GM19351 (cell line): ENCODE results near the gene NRF1.
"Not testable (repeated sequence)": the region's sequence is repeated elsewhere in the genome, so short reads cannot be mapped to it uniquely, and the experiment has no call there.

ENCODE experiments used
- ATAC-seq: cut with Tn5 transposase; IDR thresholded peaks from one replicate; pipeline ENCODE4 v1.9.1; 2021; ENCODE audit warnings: mild to moderate bottlenecking, moderate library complexity; ENCODE audit not compliant: unreplicated experiment

Gene NRF1

DNA sequence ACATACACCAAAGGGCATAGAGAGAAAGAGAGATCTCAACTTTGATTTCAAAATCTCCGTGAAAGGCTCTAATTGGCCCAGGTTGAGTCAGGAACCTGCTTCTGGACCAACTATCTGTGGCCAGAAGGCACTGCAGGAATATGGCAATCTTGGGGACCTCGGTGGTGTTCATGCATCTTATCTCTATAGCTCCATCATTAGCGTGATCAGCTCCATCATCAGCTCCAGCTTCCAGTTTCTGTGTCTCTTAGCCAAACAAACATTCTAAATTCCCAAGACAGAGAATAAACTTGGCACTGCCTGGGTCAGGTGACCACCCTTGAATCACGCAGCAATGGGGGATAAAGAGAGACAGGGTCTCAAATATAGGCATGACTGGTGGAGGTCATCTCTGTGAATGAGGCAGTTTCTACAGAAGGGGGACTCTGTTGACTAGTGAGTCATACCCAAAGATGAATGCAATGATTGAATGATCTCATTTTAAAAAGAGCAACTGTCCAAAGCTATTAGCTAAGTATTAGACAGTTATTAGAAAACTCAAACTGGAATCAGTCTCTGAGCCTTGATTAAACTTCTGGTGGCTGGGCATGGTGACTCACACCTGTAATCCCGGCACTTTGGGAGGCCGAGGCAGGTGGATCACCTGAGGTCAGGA lies 5.4 kb upstream of the NRF1 start:
- ATAC-seq, result no peak

- ATAC-seq, result no peak
Measured at GRCh38 chr7:129606803-129607202, 4.7 kb upstream of the NRF1 start.

- no peak for ATAC-seq
Measured at GRCh38 chr7:129607471-129608120, 3.9 kb upstream of the NRF1 start.

DNA sequence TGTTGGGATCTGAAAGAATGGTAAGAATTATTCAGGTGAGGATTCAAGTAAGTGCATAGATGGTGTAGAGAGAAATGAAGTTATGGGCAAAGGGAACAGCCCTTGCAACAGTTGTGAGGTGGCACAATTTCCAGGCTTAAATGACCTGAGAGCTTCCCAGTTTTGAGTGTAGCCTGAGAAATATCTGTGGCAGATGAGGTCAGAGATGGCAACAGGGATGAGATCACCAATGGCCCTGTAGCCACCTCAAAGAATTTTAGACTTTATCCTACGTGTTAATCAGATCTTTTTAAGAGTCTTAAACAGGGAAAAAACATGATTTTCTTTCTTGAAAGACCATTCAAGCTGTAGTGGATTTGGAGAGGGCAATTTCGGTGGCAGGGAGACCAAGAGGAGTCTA lies 1.9 kb upstream of the NRF1 start:
- ATAC-seq, result no peak

GRCh38 chr7:129610709-129611245 lies 743 bp upstream of the NRF1 start:
- ATAC-seq, result no peak

DNA sequence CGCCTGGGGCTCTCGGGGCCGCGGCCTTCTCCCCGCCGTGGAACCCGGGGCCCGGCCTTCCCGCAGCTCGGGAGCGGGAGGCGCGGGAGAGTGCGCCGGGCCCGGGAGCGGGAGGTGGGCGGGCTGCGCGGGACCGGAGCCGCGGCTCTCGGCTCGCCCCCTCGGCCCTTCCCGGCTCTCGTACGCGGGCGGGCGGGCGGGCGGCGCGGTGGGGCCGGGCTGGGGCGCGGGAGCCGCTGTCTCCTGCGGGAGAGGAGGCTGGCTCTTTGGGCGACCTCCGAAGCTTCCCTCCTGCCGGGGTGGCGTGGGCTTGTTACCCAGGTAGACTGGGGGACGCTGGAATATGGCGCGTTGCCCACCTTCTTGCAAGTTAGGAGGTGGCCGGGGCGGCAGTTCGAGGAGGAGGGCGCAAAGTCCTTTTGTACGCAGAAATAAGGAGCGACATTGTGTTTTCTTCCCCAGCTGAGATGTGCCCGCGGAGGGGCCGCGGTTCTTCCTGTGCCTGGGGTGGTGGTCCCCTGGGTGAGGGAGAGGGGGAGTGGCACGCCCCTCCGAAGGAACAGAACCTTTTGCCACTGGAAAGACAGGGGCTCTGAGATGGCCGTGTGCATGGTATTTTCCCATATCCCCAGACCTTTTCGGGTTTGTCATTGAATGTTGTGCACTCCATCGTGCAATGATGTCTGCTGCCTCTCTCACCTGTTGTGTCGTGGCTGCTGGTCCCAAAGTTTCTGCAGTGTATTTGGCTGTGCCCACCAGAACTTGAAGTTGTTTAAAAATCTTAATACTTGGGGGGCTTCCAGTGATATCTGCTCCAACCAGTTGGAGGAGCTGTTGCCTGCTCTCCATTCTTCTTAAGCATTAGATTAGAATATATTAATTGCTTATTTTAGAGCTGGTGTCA lies 844 bp downstream of the NRF1 start:
- ATAC-seq, result peak; percentile 20

- no peak for ATAC-seq
Measured at GRCh38 chr7:129613016-129613337, 1.5 kb downstream of the NRF1 start.

DNA sequence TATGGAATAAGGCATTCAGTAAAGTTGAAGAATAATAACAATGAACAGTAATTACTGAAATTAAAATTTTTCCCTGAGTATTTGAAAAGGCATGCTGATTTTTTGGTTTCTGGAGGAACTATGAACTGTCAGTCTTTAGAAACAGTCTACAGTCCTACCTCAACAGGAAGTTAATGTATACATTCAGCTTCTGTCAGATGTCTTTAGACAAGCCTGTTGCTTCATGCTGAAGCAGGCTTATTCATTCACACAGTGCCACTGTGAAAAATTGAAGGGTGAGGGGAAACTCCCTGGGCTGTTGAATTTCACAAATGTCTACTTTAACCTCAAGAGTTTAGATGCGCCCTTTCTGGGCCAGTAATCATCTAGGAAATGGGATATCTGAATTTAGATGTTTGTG lies 3.5 kb downstream of the NRF1 start:
- ATAC-seq, result peak; percentile 36

- ATAC-seq, result no peak
Measured at GRCh38 chr7:129616530-129616929, 5.0 kb downstream of the NRF1 start.

GRCh38 chr7:129617178-129617577 lies 5.7 kb downstream of the NRF1 start:
- ATAC-seq, result no peak

- no peak for ATAC-seq
Measured at GRCh38 chr7:129617652-129618051, 6.1 kb downstream of the NRF1 start.

DNA sequence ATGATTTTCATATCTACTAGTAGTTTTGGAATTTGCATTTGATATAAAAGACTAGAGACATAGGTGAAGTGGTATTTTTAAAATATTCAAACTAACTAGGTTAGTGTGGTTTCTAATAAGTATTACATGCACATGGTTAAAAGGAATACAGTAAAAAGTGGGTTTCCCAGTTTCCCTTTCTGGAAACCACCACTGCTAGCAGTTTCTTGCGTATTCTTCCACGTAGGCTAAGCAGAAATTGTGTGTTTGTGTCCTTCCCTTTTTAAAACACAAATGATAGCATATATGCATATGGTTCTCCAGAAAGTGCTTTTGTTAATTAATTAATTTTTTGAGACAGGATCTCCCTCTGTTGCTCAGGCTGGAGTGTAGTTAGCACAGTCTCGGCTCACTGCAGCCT lies 15.4 kb downstream of the NRF1 start:
- no peak for ATAC-seq

DNA sequence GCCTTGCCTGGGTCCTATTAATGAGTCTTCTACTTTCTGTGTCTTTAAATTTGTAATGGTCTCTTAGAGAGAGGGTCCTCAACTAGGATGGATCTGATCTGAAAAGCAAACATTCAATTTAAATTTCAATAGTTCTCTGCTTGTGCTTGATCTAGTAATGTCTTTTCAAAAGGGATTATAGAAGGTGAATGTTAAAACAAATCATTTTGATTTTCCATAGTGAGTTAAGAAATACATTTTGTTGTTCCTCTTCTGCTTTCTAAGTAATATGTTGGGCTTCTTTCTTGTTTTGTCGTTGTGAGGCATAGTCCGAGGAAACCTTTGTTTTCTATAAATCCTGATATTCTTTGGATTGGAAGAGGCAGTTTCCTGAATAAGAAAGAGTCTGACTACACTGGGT lies 18.8 kb downstream of the NRF1 start:
- no peak for ATAC-seq

- no peak for ATAC-seq
Measured at GRCh38 chr7:129634361-129635034, 23.0 kb downstream of the NRF1 start.

DNA sequence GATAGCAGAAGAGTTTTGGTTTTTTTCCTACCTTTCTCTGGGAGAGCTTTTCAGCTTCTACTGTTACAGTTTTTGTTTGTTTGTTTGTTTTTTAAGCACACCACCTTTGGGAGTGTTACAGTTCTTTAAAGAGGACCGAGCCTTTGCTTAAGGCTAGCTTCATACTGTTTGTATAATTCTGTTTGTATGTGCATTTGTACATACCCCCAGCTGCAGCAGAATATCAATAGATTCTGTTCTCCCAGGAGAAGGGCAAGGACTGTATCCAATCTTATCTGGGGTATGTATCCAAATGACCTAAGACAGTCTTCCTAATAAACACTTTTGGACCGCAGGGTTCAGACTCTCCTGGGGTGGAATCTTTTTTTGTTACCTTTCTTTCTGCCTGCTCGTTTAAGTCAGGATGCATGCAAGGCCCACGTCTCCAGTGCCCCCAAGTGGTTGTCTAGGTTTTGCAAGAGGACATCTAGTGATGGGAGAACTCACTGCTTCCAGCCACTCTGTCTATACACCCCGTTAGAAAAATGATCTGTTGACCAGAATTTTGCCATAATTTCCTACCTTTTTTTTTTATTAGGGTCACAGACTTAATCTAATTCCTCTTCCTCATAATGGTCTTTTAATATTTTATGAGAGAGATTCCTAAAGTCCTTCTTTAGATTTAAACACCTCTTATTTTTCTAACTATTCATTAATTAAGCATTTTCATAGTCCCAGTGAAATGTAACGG lies 23.9 kb downstream of the NRF1 start:
- ATAC-seq, result peak; percentile 82

- not testable (repeated sequence) for ATAC-seq
Measured at GRCh38 chr7:129636030-129636550, 24.6 kb downstream of the NRF1 start.

DNA sequence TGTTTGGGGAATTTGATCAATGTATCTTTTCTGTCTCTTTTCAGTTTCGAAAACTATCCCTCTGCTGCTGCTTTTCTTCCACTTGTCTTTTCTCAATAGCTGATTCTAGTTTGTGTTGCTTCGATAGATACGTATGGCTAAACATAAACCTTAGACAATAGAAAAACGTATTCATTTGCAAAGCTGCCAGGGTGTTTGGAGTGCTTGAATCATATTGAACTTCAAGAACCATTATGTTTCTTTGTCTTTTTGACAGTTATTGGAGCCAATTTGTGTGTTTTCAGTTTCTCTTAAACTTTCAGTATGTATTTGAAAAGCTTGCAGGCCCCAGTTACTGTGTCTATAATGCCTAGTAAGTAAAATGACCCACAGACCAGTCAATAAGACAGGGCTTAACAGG lies 25.1 kb downstream of the NRF1 start:
- no peak for ATAC-seq

DNA sequence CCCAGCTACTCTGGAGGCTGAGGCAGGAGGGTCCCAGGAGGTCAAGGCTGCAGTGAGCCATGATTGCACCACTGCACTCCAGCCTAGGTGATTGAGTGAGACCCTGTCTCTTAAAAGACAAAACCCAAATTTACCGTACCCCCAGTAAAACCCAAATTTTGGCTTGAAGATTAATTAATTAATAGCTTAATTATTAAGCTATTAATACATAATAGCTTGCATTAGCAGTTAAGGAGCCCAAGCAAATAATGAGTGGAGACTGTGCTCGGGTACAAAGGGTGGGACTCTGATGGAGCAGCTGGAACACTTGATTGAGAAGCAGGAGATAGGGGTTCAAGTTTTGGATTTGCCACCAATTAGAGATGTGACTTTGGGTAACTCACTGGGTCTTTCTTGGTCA lies 28.9 kb downstream of the NRF1 start:
- no peak for ATAC-seq

- ATAC-seq, result no peak
Measured at GRCh38 chr7:129642871-129643549, 31.5 kb downstream of the NRF1 start.
